Panc1 (cell line): Measurements from ENCODE around the gene RRBP1.

Experiments
- CTCF ChIP-seq: fragments of 450-650 bp; IDR thresholded peaks from 2 replicates; pipeline ENCODE4 v1.5.1; 2017; ENCODE audit warnings: mild to moderate bottlenecking
- POLR2AphosphoS5 ChIP-seq: IDR thresholded peaks from 2 replicates; pipeline ENCODE4 v1.6.1; 2012; ENCODE audit warnings: mild to moderate bottlenecking, low read depth, low read length, moderate library complexity
- REST ChIP-seq, 2 experiments: IDR thresholded peaks; 2 replicates each; pipeline ENCODE4 v1.6.1; 2011 to 2012; ENCODE audit warnings: low read depth in 2 of 2, control low read depth in 1 of 2, low read length in 1 of 2, mild to moderate bottlenecking in 1 of 2, moderate library complexity in 1 of 2; ENCODE audit not compliant: insufficient read depth in 1 of 2
- SIN3A ChIP-seq: IDR thresholded peaks from 2 replicates; pipeline ENCODE4 v1.6.1; 2012; ENCODE audit warnings: low read depth, mild to moderate bottlenecking, low read length, moderate library complexity, borderline replicate concordance; ENCODE audit not compliant: insufficient read depth

GRCh38 chr20:17627101-17627955 lies 54.7 kb downstream of the RRBP1 start:
- no peak for TF ChIP-seq CTCF
- no peak for TF ChIP-seq POLR2AphosphoS5
- TF ChIP-seq REST (IDR thresholded peaks at IDR 0.05; ENCODE audit: insufficient read depth in 1 of 2, low read depth in 2 of 2, low read length in 1 of 2), result no peak
- no peak for TF ChIP-seq SIN3A
